Stimulated activated CD4-positive, alpha-beta T cell treated with anti-CD3 and anti-CD28 coated beads, Interleukin-2, amount 100 ng/mL, for 48 hours (primary cell): ENCODE measurements around the gene SND1.

Experiments
- DNase-seq, 2 donors: peaks; one replicate each; pipeline ENCODE4 v3.0.0-alpha.2; 2020

The SND1 gene

DNA sequence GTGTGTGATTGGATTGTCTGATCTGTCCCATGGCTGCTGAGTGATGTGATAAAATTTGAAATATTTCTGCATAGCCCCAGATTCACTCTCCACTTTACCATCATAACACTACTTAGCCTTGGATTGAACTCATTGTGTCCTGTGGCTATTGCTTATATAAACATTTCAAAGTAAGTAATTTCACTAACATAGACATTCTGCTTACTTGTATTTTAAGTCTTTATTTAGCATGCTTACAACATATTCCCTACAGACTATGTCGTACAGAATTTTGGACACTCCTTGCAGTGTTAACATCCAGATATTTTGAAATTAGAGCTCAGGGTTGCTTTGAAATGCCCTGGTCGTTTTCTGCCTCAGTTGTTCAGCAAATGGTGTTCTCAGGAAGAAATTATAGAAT is 261.7 kb downstream of the SND1 start:
- no peak for DNase-seq

DNA sequence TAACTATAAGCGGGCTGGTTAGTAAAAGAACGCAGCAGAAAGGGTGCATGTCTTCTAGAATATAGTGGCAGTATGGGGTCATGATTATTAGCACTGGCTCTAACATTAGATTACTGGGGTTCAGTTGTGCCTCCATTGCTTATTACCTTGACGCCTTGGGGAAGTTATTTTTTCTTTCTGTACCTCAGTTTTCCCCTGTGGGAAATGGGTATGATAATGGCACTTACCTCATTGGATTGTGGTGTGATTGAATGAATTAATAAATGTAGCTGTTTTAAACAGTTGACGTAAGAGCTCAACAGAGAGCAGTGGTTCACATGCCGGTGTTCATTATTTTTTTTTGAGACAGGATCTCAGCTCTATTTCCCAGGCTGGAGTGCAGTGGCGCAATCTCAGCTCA is 262.7 kb downstream of the SND1 start:
- no peak for DNase-seq

DNA sequence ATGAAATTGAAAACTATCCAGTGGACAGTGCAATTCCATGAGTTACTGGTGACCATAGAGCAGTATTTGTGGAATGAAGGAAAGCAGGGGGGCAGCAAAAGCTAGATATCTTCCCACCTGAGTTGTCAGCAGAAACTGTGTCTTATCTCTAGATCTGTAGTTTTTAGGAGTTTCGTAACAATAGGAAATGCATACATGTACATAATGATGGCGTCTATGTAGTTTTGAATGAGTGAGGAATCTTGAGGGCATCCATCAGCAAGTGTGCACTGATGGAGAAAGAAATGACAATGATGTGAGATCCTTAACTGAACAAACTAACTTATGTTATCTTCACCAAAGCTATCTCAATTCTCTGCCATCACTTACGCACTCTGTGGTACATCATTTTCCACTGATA is 264.7 kb downstream of the SND1 start:
- DNase-seq: no peak

DNA sequence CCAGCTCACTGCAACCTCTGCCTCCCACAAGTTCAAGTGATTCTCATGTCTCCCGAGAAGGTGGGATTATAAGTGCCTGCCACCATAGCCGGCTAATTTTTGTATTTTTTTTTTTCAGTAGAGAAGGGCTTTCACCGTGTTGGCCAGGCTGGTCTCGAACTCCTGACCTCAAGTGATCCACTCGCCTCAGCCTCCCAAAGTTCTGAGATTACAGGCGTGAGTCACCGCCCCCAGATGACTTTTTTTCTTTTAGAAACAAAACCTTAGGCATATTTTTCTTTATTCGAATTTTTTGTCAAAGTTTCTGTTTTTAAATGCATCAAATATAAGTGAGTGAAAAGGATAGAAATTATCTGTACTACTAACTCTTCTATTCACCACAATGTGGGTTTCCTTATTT is 266.1 kb downstream of the SND1 start:
- DNase-seq: no peak

DNA sequence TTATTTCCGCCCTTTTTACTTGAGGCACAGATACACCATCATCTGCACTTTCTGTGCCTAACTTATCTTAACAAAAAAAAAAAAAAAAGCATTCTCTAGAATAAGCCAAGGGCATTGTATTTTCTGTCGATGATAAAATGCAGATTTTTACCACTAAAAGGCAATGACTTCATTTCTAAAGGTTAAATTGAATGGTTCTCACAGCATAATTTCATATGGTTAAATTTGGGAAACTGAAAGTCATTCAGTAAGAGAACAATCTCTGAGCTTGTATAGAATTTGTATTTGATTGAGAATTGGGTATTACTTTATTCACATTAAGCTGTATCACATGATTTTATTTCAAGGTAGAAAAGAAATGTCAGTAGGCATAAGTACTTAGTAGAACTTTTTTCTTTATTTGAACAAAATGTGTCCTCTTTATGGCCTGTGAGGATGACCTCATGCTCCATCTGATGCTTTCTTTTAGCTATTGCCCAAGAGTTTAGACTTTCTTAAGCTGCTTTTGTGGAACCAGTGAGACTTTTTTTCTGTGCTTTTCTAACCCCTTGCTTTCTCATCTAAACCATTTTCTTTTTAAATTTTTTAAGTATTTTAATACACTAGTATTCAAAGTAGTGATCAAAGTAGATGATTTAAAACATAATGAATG is 268.9 kb downstream of the SND1 start:
- DNase-seq: no peak

DNA sequence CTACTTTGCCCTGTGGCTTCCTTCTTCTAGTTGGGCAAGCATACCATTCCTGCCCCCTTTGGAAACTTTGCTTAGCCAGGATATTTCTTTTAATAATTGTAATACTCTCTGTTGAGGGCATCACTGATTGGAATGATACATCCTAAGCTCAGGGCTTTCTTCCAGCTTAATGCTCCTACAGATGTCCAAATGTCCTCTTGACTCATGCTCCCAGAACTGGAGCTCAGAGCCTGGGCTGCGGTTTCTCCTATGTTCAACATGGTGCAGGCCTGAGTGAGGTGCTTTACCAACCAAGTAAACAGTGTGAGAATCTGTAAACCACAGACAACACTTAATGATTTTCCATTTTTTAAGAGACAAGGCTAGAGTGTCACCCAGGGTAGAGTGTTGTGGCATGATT is 270.7 kb downstream of the SND1 start:
- DNase-seq: no peak

DNA sequence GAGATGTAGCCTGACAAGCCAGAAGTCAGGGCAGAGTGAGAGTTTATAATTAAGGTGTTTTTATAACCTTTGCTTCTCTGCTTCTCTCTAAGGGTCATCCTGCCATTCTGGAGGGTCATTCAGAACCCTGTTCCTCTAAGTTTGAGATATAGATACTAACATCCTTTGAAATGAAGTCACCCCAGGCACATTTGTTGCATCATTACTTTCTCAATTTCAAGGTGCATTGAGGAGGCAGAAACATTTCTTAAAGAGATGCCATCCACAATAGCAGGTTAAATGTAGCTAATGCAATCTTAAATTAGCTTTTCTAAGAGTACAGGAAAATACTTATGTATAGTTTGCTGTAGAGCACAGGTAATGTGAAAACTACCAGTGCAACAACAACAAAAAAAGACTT is 272.9 kb downstream of the SND1 start:
- DNase-seq: no peak

DNA sequence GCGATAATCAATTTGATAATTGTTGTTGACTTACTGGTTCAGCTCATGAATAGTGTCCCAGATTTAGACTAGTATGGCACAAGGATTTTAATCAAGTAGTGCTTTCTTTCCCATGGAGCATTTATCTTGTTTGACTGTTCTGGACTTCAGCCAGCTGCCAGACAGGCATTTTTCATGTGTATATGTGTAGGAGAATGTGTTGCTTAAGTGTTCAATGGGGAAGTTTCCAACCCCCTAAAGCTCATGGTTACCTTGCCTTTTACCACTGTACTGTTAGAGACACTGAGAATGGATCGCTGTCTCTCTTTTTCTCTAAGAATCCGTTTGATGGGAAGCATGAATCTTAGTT is 275.3 kb downstream of the SND1 start:
- DNase-seq: no peak

DNA sequence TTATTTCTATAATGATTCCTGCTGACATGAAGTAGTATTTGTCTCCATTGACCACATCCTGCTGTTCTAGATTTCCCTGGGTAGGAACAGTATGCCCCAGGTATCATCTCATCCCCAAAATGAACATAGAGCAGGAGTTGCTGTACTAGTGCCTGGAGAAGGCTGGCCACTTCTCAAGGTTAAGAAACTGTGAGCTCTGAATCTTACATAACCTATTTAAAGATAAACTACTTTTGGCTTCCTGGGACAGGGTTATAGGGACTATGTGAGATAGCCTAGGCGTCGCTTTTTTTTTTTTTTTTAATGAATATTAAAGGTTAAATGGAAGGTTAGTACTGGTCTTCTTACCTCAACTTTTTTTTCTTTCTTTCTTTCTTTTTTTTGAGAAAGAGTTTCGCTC is 276.2 kb downstream of the SND1 start:
- DNase-seq: no peak

DNA sequence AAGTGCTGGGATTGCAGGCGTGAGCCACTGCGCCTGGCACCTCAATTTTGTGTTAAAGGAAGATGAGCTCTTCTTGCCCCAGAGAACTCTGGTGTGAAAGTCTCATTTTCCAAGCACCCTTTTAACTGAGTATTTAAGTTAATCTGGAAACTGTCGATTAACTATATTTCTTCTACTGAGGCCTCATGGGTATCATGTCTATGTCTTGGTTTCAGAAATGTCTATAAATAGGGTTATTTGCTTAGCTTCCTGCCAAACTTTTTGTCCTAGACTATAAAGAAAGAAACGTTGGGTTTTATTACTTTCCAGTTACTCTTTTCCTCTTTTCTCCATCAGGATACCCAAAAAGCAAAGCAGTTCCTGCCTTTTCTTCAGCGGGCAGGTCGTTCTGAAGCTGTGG is 276.9 kb downstream of the SND1 start:
- DNase-seq: no peak

DNA sequence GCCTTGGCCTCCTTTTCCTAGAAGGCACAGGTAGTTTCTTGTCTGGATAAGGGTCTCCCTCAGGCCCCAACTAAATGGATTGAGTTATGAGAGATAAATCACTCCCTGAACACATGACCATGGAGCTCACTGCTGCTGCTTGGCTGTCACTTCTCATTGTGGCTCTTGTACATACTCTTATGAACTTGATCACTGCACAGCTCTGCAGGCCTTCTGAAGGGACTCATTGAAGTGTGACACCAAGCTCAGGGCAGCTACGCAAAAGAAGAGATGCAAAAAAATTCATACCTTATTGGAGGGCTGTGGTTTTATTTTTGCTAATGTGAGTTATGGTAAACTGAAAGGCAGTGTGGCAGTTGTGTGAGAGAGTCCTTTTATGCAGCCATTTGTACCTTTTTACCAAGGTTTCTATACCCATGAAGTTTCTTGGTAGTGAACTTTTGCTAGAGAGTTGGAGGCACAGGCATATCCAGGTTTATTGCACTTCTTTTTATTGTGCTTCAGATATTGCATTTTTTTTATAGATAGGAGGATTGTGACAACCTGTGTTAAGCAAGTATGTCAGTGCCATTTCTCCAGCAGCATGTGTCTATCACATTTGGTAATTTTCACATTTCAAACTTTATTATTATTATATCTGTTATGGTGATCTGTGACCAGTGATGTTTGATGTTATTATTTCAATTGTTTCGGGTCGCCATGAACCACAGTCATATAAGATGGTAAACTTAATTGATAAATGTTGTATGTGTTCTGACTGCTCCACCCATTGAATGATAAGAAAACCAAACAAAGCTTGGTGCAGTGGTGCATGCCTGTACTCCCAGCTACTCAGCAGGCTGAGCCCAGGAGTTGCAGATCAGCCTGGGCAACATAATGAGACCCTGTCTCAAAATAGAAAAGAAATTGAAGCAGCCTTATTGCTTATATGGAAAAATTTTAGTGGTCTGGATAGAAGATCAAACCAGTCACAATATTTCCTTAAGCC is 278.6 kb downstream of the SND1 start:
- no peak for DNase-seq

DNA sequence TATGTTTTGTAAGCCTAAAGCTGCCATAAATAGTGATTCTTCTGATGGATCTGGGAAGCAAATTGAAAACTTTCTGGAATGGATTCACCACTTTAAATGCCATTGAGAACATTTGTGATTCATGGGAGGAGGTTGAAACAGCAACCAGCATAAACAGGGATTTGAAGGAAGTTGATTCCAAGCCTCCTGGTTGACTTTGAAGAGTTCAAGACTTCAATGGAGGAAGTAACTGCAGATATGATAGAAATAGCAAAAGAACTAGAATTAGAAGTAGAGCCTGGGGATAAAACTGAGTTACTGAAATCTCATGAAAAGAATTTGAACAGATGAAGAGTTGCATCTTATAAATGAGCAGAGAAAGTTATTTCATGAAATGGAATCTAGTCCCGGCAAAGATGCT is 280.1 kb downstream of the SND1 start:
- no peak for DNase-seq

DNA sequence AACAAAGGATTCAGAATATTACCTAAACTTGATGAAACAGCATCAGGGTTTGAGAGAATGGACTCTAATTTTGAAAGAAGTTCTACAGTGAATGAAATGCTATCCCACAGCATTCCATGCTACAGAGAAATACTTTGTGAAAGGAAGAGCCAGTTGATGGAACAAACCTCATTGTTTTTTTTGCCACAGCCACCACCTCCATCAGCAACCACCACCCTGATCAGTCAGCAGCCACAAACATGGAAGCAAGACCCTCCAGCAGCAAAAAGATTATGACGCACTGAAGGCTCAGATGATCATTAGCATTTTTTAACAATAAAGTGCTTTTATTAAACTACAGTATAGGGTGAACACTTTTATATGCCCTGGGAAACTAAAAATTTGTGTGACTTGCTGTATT is 280.5 kb downstream of the SND1 start:
- DNase-seq: no peak

DNA sequence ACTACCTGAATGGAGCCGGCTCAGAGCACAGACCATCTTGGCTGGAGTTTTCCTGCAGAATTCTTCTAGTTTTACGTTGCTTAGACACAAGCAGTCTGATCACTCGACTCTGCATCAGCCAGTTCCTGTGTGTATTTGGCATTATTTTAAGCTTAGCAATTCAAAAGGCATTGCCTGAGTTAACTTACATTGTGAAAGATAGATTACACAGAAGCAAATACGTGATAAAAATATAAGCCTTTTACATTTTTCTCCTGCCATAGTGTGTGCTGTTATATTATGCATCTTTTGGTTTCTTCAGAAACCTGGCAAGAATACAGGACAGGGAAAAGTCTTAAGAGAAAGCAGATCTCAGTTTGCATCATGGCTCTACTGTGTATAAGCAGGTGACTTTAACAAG is 281.2 kb downstream of the SND1 start:
- no peak for DNase-seq

DNA sequence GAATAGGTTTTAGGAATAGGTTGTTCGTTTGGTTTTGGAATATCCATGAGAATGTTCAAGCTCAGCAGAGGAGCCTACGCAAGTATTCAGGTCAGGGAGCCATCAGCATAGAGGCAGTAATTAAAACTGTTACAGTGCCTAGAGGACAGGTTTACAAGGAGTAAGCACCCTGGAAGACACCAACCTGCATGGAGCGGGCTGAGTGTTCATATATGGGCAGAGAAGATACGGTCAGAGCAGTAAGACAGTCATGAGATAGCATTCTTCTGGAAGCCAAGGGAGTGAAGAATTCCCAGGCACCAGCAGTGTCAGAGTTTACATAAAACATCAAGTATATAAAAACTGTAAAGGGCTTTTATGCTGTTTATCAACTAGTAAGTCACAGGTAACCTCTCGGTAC is 282.7 kb downstream of the SND1 start:
- DNase-seq: no peak

DNA sequence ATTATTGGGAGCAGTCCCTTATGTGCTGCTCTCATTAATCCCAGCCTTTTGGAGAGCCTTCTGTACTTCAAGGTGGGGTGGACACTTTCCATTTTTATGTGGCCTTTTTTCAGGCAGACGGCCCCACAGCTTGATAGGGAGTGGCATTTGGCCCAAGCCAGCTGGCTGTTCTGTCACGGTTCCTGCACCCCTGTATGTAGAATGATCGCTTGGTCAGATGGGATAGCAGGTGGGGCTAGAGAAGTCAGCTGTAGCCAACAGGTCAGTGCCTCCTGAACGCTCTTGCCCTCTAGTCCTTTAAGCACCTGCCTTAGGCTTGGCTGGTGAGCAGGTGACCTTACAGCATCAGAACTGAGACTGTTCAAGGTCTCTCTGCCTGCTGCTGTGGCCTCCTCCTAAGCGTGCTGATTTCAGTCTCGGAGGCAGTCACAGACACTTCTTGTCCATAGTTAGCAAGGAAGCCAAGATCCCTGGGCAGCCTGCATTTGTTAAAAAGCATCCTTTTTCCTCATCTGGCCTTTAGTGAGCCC is 283.9 kb downstream of the SND1 start:
- no peak for DNase-seq

DNA sequence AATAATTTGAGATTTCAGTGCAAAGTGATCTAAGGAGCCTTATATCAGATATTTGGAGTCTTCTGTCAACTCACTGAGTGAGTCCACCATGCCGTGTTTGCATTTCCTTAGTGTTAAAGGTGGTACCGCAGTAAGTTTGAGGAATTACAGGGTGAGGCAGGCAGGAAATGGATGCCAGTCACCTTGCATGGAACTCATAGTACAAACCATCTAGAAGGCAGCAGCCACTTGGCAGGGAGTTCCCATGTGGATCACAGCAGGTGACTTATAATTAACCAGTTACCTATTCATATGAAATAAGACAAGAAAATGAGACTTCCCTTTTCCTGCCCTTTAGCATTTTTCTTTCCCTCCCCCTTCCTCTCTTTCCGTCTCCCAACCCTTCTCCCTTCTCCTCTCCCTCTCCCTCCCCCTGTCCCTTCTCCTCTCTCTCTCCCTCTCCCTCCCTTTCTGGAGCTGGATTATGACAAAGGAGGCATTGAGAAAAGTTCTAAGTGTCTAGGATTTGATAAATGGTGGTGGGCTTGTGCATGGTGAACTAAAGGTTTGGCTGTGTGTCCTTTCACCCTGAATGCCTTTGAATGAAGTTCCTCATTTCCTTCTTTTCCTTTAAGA is 285.2 kb downstream of the SND1 start:
- DNase-seq: no peak

DNA sequence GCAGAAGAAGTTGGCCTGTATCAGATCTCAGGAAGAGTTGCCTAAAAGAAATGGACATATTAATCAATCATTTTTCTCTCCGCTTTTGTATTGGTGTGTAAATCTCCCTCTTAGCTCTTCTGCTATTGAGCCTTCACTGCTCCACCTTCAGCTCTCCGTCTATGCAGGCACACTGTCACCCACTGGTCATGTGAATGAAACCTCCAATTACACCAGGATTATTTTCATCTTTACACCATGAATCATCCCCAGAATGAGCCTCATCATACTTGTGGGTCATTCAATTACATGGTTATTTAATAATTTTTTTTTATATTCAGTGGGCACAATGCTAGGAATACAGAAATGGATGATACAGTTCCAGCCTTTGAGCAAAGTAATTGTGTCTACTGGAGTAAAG is 286.6 kb downstream of the SND1 start:
- DNase-seq: no peak

DNA sequence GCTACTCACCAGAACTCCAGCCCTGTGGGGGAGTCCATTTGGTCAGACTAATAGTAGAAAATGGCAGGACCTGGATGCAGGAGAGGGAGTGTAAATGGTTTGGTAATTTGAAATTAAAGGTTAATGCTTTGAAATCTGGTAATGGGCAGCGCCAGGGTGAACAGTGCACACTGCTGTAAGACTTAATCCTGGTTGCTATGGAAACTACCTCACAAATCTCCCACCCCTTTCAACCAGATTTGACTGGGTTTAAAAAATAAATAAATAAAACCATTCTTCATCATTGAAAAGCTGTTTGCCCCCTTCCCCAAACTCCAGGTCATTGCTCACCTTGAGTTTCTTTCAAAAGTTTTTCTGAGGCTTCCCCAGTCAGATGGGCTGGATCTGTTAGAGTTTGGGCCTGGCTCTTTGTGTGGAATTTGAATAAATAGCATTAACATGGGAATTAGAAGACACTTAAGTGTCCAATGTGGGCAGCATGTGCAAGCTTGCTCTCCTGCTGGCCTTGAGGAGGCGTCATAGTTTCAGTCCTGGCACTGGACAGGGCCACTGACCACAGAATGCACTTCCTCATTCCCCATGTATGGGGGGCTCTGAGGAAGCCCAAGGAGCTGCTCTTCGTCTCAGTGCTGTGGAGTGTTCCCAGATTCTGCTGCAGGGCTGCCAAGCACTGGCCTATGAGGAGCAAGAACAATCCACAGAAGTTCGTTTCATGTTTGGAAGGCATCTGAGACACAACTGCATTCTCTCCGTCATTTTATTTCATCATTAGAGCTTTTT is 288.6 kb downstream of the SND1 start:
- no peak for DNase-seq

DNA sequence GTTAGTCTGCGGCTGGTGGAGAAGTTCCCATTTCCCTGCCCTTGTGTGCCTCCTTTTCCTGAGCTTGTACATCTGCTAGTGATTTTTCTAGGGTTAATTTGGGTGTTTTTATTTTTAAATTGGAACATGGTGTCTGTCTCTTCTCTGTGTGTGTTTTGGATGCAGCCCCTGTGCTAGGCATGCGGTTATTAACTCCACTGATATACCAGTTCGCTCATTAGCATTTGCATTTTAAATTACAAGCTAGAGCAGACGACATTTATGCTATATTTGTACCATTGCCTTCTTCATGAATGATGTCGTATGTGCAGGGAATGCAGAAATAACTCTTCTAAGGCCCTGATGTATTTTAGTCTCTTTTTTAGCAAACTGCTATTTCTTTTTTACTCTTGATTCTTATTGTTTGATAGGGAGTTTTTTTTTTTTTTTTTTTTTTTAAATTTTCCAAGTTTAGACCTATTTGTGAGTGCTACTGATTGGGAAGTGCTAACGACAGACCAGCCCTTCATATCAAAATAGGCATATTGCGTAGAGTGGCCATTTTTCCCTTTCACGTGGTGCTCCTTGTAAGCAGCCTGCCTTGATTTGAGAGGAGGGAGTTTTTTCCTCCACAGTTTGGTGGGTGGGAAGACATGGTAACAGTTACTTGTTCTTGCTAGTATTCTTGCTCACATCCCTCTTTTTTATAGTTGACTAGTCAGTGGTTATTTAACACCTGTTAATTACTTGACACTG is 289.6 kb downstream of the SND1 start:
- DNase-seq: no peak

DNA sequence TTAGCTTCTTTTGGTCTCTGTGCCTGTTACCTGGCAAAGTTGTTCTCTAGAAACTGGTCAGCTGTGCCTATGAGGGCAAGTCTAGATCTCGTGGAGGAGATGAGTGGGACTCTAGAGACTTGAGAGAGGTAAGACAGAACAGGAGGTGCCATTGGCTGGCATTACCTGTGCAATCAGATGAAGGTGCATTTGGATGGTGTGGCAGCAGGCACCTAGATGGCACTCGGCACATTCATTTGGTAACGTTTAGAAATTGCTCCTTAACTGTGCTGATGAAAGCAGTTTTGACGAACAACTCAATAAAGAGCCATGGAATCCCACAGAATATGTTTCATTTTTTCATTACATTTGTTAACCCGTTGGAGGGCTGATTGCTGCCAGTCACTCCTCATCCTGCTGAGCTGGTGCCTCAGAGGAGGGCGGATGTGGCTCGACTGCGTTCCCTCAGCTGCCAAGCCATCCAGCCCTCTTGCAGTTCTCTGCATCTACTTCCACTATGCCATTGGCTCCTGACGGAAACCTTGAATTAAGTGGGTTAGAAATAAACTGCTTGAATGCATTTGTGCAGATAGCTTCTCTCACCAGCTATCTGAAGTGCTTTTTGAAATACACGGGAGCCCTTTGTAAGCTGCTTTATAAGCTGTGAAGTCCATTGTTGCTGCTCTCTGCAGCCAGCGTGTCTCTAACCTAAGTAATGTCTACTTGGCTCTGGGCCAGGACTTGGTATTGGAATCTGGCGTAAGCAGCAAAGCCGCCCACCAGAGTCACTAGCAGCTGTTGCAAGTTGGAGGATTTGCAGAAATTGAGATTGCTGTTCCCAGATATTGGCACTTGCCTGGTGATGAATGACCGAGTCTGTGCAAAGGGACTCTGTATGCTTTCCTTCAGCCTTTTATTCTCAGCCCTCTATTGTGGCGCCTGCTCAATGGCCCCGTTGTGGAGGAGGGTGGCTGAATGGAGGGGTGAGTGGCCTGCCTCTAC is 291.8 kb downstream of the SND1 start:
- no peak for DNase-seq
